Upper lobe of left lung (tissue), 6 donors: ENCODE data around the gene C14orf39. TPM values are rescaled to one million over a fixed set of nuclear protein-coding genes. Genes with fewer than 3 reads are reported as not detected.
A peak's percentile ranks its signal among the peaks of the same experiment; 100 is the strongest.
"Not testable (repeated sequence)": the region's sequence is repeated elsewhere in the genome, so short reads cannot be mapped to it uniquely, and the experiment has no call there.

ENCODE experiments used
- ATAC-seq, 2 donors: fragments of 200-7000 bp; cut with Tn5 transposase; one replicate each; pipeline ENCODE4 v1.9.1; 2022; ENCODE audit warnings: mild to moderate bottlenecking in 2 of 2, moderate library complexity in 2 of 2; ENCODE audit not compliant: low FRiP score in 2 of 2
- DNase-seq, 2 donors: peaks; one replicate each; pipeline ENCODE4 v3.0.0-alpha.2; 2019 to 2020
- H3K27ac ChIP-seq, 4 donors: fragments of 200-600 bp; sonication (generic); one replicate each; pipeline ENCODE4 v1.5.1; 2016 to 2019
- H3K27me3 ChIP-seq, 4 donors: fragments of 200-600 bp; sonication (generic); one replicate each; pipeline ENCODE4 v1.5.1; 2017 to 2019
- H3K36me3 ChIP-seq, 4 donors: fragments of 200-600 bp; sonication (generic); one replicate each; pipeline ENCODE4 v1.5.1; 2016 to 2019
- H3K4me1 ChIP-seq, 4 donors: fragments of 200-600 bp; sonication (generic); one replicate each; pipeline ENCODE4 v1.5.1; 2018 to 2019
- H3K4me3 ChIP-seq, 4 donors: fragments of 200-600 bp; sonication (generic); one replicate each; pipeline ENCODE4 v1.5.1; 2017 to 2019; ENCODE audit warnings: mild to moderate bottlenecking in 2 of 4, moderate library complexity in 1 of 4
- H3K9me3 ChIP-seq, 4 donors: fragments of 200-600 bp; sonication (generic); one replicate each; pipeline ENCODE4 v1.5.1; 2018 to 2019
- CTCF ChIP-seq, 6 experiments: fragments of 450-650 bp in 4 of 6; fragments of 200-600 bp in 2 of 6; sonication (generic) in 2 of 6; IDR thresholded peaks; one replicate each; pipeline ENCODE4 v1.5.1; 2016 to 2019; ENCODE audit warnings: antibody characterized with exemption in 6 of 6
- EP300 ChIP-seq, 4 donors: sonication (generic); formaldehyde crosslinking; IDR thresholded peaks; one replicate each; pipeline ENCODE4 v1.5.1; 2017; ENCODE audit warnings: antibody characterized with exemption in 4 of 4, control low read depth in 2 of 4
- POLR2A ChIP-seq, 4 donors: fragments of 450-650 bp; IDR thresholded peaks; one replicate each; pipeline ENCODE4 v1.5.1; 2016 to 2017; ENCODE audit warnings: antibody characterized with exemption in 4 of 4, mild to moderate bottlenecking in 2 of 4
- POLR2AphosphoS5 ChIP-seq, 2 donors: sonication (generic); formaldehyde crosslinking; IDR thresholded peaks; one replicate each; pipeline ENCODE4 v1.5.1; 2017; ENCODE audit warnings: antibody characterized with exemption in 2 of 2
- WGBS, 2 donors: methylation state at CpG; one replicate each; pipeline ENCODE4 v1.1.5; 2017 to 2018; 5-methylcytosine and 5-hydroxymethylcytosine counted together
- total RNA-seq, 6 donors: library from RNA; depleted of rRNA in 4 of 6; stranded (reverse); fragments of >200 nt in 4 of 6; gene quantifications; one replicate each; pipeline versions ENCODE4 v1.1.0 to v1.2.1, GENCODE V29; 2016 to 2021
- donor health status: DM: no; HTN: no; CAD: no; lungs with moderate emphysema.
- donor health status: DM: no; HTN: yes; CAD: no; lungs with severe emphysema.

Gene C14orf39
- total RNA-seq, 6 donors from 2014 or later, result 2.1 TPM; not detected in 5

GRCh38 chr14:60485057-60485597 is 736 bp downstream of the C14orf39 start:
- WGBS, 2 donors, result 7 to 9% methylated on average over 25 of the region's 25 CpGs

DNA sequence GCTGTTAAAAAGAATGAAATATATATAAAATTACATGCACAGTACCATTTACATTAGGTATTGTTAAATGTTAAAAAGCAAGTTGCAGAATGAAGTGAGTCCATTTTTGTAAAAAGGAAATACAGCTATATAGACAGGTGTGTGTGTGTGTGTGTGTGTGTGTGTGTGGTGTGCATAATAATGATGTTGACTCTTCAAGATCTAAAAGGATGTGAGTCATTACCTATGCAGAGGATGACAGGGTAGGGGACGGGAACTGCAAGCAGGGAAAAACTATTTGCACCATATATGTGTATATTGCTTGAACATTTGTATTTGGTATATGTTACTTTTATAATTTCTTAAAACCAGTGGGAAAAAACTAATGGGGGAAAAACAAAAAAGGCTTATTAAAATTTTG is 3.1 kb downstream of the C14orf39 start:
- DNase-seq, result no peak
- 65 to 68% methylated on average over 1 of the region's 1 CpG for WGBS, 2 donors
- TF ChIP-seq POLR2A (IDR thresholded peaks at IDR 0.05) (no peak), EP300 (IDR thresholded peaks at IDR 0.05) (no peak), CTCF (IDR thresholded peaks at IDR 0.05) (no peak), POLR2AphosphoS5 (IDR thresholded peaks at IDR 0.05) (no peak)
- no peak for ATAC-seq
- Histone ChIP-seq H3K27me3 (peaks cover 0 to 13% (median 8%) of the 10 kb centered on the region in 4 donors), H3K4me1 (peaks cover 6 to 9% (median 7%) of the 10 kb centered on the region in 4 donors), H3K4me3 (no peak overlapping the region), H3K9me3 (peaks cover 0 to 8% (median 0%) of the 10 kb centered on the region in 4 donors), H3K27ac (no peak overlapping the region), H3K36me3 (no peaks in the 10 kb centered on the region)

More at GRCh38 chr14:60485057-60485597, 736 bp downstream of the C14orf39 start:
- TF ChIP-seq POLR2AphosphoS5 (IDR thresholded peaks at IDR 0.05), result no peak
- TF ChIP-seq POLR2A (IDR thresholded peaks at IDR 0.05), result no peak
- no peak for TF ChIP-seq EP300 (IDR thresholded peaks at IDR 0.05)
- no peak for TF ChIP-seq CTCF (IDR thresholded peaks at IDR 0.05)
- ATAC-seq (no peak), DNase-seq (peak in 1 of 2 donors; percentile 17)
- H3K27me3 ChIP-seq, result peaks cover 0 to 13% (median 8%) of the 10 kb centered on the region in 4 donors
- no peaks in the 10 kb centered on the region for H3K36me3 ChIP-seq
- no peak overlapping the region for H3K27ac ChIP-seq
- H3K4me1 ChIP-seq, result peaks cover 6 to 9% (median 7%) of the 10 kb centered on the region in 4 donors
- H3K9me3 ChIP-seq, result peaks cover 0 to 6% (median 0%) of the 10 kb centered on the region in 4 donors
- no peak overlapping the region for H3K4me3 ChIP-seq

DNA sequence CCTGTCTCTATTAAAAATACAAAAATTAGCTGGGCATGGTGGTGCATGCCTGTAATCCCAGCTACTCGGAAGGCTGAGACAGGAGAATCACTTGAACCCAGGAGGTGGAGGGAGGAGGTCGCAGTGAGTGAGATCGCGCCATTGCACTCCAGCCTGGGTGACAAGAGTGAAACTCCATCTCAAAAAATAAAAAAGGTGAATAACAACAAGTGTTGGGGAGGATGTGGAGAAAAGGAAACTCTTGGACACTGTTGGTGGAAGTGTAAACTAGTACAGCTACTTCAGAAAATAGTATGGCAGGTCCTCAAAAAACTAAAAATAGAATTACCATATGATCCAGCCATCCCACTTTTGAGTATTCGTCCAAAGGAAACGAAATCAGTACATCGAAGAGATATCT is 5.6 kb downstream of the C14orf39 start:
- H3K9me3 ChIP-seq, H3K27me3 ChIP-seq, H3K27ac ChIP-seq, H3K4me1 ChIP-seq, DNase-seq, H3K36me3 ChIP-seq, ATAC-seq, H3K4me3 ChIP-seq: not testable (repeated sequence)
- WGBS, 2 donors, result 92 to 97% methylated on average over 7 of the region's 7 CpGs

- no peaks in the 10 kb centered on the region for H3K27me3 ChIP-seq
- H3K4me1 ChIP-seq, result no peaks in the 10 kb centered on the region
- H3K27ac ChIP-seq, result no peak overlapping the region
- 61 to 62% methylated on average over 4 of the region's 4 CpGs for WGBS, 2 donors
- H3K36me3 ChIP-seq, result no peaks in the 10 kb centered on the region
- DNase-seq (no peak), ATAC-seq (no peak)
- TF ChIP-seq CTCF (IDR thresholded peaks at IDR 0.05) (no peak), POLR2A (IDR thresholded peaks at IDR 0.05) (no peak), EP300 (IDR thresholded peaks at IDR 0.05) (no peak), POLR2AphosphoS5 (IDR thresholded peaks at IDR 0.05) (no peak)
- no peak overlapping the region for H3K4me3 ChIP-seq
- H3K9me3 ChIP-seq, result no peaks in the 10 kb centered on the region
Measured at GRCh38 chr14:60455875-60456274, 30.0 kb downstream of the C14orf39 start.

GRCh38 chr14:60430276-60430675 is 55.6 kb downstream of the C14orf39 start:
- TF ChIP-seq EP300 (IDR thresholded peaks at IDR 0.05) (no peak), POLR2A (IDR thresholded peaks at IDR 0.05) (no peak), POLR2AphosphoS5 (IDR thresholded peaks at IDR 0.05) (no peak), CTCF (IDR thresholded peaks at IDR 0.05) (no peak)

More at GRCh38 chr14:60430276-60430675, 55.6 kb downstream of the C14orf39 start:
- DNase-seq (no peak), ATAC-seq (no peak)
- no peak overlapping the region for H3K4me3 ChIP-seq
- WGBS, 2 donors, result 59 to 65% methylated on average over 2 of the region's 2 CpGs
- H3K27me3 ChIP-seq, result no peaks in the 10 kb centered on the region
- H3K36me3 ChIP-seq, result no peaks in the 10 kb centered on the region
- no peak overlapping the region for H3K27ac ChIP-seq
- H3K4me1 ChIP-seq, result no peaks in the 10 kb centered on the region
- H3K9me3 ChIP-seq, result peaks cover 0 to 18% (median 7%) of the 10 kb centered on the region in 4 donors
